WERI-Rb-1 (cell line): ENCODE data around the gene COL5A3.

Experiments used
- DNase-seq: peaks from one replicate; pipeline ENCODE4 v3.0.0-alpha.2; 2020
- H3K27ac ChIP-seq: fragments of 250-450 bp; sonication (Bioruptor Pico); 2 replicates; pipeline ENCODE4 v1.5.1; 2020; ENCODE audit warnings: mild to moderate bottlenecking, moderate library complexity
- H3K27me3 ChIP-seq: fragments of 250-450 bp; sonication (Bioruptor Pico); 2 replicates; pipeline ENCODE4 v1.5.1; 2021; ENCODE audit warnings: mild to moderate bottlenecking, low read depth, moderate library complexity; ENCODE audit not compliant: insufficient read depth, severe bottlenecking
- H3K36me3 ChIP-seq: fragments of 250-450 bp; sonication (Bioruptor Pico); 2 replicates; pipeline ENCODE4 v1.5.1; 2020; ENCODE audit warnings: mild to moderate bottlenecking, moderate library complexity
- H3K4me3 ChIP-seq: 2 replicates; pipeline ENCODE4 v1.5.1; 2011; ENCODE audit warnings: low read depth, mild to moderate bottlenecking, control low read depth, low read length
- H3K9me3 ChIP-seq: fragments of 250-450 bp; sonication (Bioruptor Pico); 2 replicates; pipeline ENCODE4 v1.5.1; 2021; ENCODE audit warnings: mild to moderate bottlenecking, moderate library complexity; ENCODE audit not compliant: severe bottlenecking
- TF ChIP-seq, protein P1 (sequence below): IDR thresholded peaks from 2 replicates; pipeline ENCODE4 v1.5.1; 2011; ENCODE audit warnings: low read depth, mild to moderate bottlenecking, control low read depth, inconsistent platforms, low read length

COL5A3 gene

DNA sequence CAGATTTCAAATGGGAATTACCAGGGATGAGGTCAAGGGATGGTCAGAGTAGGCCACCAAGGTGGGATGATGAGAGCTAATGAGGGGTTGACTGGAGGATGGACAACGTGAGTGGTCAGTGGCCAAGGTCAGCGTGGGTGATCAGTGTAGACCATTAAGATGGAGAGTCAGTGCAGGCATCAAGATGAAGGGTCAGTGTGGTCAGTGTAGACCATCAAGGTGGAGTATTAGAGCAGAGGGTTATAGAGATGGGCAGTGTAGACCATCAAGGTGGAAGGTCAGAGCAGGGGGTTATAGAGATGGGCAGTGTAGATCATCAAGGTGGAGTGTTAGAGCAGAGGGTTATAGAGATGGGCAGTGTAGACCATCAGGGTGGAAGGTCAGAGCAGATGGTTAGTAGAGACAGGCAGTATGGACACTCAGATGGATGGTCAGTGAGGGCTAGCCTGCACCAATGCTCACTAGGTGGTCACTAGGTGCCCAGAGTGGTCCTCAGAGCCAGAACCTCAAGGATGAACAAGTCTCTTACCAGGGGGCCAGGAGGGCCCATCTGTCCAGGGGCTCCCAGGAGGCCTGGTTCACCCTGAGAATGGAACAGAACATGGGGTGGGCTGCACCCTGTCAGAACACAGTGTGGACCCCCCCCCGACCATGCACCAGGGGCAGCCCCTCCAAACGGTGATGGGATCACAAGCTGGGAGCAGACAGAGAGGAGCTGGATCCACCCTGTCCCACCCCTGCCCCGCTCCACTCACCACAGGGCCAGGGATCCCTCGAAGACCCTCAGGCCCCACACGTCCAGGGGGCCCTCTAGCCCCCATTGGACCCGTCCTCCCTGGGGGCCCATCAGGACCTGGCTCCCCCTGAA, 41.2 kb downstream of the COL5A3 start:
- no peak for DNase-seq
- TF ChIP-seq, protein P1, sequence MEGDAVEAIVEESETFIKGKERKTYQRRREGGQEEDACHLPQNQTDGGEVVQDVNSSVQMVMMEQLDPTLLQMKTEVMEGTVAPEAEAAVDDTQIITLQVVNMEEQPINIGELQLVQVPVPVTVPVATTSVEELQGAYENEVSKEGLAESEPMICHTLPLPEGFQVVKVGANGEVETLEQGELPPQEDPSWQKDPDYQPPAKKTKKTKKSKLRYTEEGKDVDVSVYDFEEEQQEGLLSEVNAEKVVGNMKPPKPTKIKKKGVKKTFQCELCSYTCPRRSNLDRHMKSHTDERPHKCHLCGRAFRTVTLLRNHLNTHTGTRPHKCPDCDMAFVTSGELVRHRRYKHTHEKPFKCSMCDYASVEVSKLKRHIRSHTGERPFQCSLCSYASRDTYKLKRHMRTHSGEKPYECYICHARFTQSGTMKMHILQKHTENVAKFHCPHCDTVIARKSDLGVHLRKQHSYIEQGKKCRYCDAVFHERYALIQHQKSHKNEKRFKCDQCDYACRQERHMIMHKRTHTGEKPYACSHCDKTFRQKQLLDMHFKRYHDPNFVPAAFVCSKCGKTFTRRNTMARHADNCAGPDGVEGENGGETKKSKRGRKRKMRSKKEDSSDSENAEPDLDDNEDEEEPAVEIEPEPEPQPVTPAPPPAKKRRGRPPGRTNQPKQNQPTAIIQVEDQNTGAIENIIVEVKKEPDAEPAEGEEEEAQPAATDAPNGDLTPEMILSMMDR, result no peak
- no peaks in the 10 kb centered on the region for H3K9me3 ChIP-seq
- no peak overlapping the region for H3K4me3 ChIP-seq
- peaks cover 69% of the 10 kb centered on the region for H3K27me3 ChIP-seq
- no peaks in the 10 kb centered on the region for H3K36me3 ChIP-seq
- no peak overlapping the region for H3K27ac ChIP-seq

DNA sequence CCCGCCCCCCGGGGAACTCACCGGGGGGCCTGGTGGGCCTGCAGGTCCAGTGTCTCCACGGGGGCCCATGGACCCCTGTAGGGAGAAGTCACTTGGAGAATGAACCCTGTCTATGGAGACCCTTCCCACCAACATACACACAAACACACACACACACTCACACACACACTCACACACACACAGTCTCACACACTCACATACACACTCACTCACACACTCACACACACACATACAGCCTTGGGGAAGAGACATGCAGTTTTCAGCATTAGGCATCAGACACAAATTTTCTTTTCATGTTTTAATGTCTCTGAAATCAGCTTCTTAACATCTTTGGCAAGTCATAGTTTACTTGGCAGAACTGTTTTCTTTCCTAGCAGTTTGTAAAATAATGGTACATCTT, 43.0 kb downstream of the COL5A3 start:
- H3K27me3 ChIP-seq, result peaks cover 62% of the 10 kb centered on the region
- TF ChIP-seq, protein P1, result no peak
- no peak overlapping the region for H3K4me3 ChIP-seq
- H3K9me3 ChIP-seq, result no peaks in the 10 kb centered on the region
- no peak for DNase-seq
- H3K36me3 ChIP-seq, result no peaks in the 10 kb centered on the region
- no peak overlapping the region for H3K27ac ChIP-seq

DNA sequence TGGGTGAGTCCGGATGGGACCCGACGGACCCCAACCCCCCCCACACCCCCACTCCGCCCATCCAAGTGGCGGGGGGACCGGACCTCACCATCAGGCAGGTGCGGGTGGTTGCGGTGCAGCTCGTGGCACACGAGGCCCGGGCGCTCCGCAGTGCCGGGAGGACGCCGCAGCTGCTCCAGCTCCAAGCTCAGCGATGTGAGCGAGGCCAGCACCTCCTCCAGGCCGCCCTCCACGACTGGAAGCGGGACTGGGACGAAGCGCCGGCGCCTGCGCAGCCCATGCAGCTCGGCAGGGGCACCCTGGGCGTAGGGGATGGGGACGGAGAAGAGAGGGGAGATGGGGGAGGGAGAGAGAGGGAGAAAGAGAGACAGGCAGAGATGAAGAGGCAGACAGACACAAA, 43.9 kb downstream of the COL5A3 start:
- H3K27me3 ChIP-seq, result peaks cover 60% of the 10 kb centered on the region
- TF ChIP-seq, protein P1, result no peak
- peak; percentile 7 for DNase-seq
- H3K9me3 ChIP-seq, result no peaks in the 10 kb centered on the region
- H3K36me3 ChIP-seq, result no peaks in the 10 kb centered on the region
- H3K27ac ChIP-seq, result no peak overlapping the region
- no peak overlapping the region for H3K4me3 ChIP-seq

DNA sequence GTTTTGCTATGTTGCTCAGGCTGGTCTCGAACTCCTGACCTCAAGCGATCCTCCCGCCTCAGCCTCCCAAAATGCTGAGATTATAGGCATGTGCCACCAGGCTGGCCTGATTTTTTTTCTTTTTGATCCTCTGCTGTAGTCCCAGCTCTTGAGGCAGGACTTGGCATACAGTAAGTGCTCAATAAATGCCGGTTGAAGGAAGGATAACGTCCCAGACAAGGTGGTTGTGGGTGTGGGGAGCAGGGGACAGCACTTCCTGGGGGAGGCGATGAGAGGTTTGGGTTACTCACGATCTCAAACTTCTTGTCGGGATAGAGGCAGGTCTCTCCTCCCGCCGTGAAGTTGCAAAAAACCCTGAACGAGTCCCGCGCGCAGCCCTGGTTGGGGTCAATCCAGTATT, 44.3 kb downstream of the COL5A3 start:
- no peaks in the 10 kb centered on the region for H3K36me3 ChIP-seq
- peaks cover 58% of the 10 kb centered on the region for H3K27me3 ChIP-seq
- TF ChIP-seq, protein P1, result no peak
- H3K4me3 ChIP-seq, result no peak overlapping the region
- no peak for DNase-seq
- H3K27ac ChIP-seq, result no peak overlapping the region
- H3K9me3 ChIP-seq, result no peaks in the 10 kb centered on the region

DNA sequence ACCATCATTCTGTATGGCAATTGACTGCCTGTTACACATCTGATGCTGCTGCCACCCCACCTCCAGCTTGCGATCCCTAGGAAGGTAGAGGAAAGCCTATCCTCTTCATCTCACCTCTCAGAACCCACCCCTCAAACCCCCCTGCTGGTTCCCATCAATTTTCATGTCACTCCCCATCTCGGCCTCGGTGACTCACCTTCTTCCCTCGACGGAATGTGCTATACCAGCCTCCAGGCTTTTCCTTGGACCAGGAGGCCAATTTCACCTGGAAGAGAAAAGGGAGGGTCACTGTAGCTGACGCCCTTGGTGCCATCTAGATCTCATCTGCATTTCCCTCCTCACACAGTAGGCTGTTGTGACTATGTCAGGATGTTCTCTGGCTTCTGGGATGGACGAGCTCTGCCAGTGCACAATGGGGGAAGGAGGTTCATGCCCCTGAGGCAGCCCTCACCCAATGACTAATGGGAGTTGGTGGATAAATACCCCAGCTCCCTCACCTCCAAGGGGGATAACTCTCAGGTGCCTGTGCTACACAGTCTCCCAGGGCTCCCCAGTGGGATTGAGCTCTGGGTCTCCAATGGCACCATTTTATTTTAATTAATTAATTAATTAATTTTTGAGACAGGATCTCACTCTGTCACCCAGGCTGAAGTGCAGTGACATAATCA, 47.5 kb downstream of the COL5A3 start:
- Histone ChIP-seq H3K27ac (no peak overlapping the region), H3K27me3 (peaks cover 47% of the 10 kb centered on the region), H3K4me3 (no peak overlapping the region), H3K36me3 (no peaks in the 10 kb centered on the region), H3K9me3 (no peaks in the 10 kb centered on the region)
- DNase-seq, result no peak
- TF ChIP-seq, protein P1, result no peak
